Measurements from ENCODE around the gene RIPPLY1. TPM values are rescaled to one million over a fixed set of nuclear protein-coding genes. Genes with fewer than 3 reads are reported as not detected.

Gene RIPPLY1
- total RNA-seq, 1 experiment from 2014 or later, result 0.27 TPM

GRCh38 chrX:106921637-106922036, 18.5 kb upstream of the RIPPLY1 start:
- Histone ChIP-seq H3K9me2 (ENCODE audit: insufficient read depth) (no peaks in the 10 kb centered on the region), H3K9me3 (ENCODE audit: control insufficient read depth in 1 of 2, insufficient read depth in 1 of 2, low read depth in 1 of 2, low read length in 2 of 2) (no peaks in the 10 kb centered on the region), H3K4me3 (replicated peaks in 1 of 2; ENCODE audit: low read depth in 1 of 2, low read length in 2 of 2) (no peak overlapping the region), H3K36me3 (ENCODE audit: control insufficient read depth in 1 of 2, insufficient read depth in 2 of 2, low read length in 2 of 2) (no peaks in the 10 kb centered on the region), H3K4me1 (ENCODE audit: control insufficient read depth in 1 of 2, insufficient read depth in 2 of 2, low read length in 2 of 2) (peaks cover 28 to 33% of the 10 kb centered on the region in 2 experiments), H3K9ac (ENCODE audit: low read length) (no peak overlapping the region), H4K20me1 (ENCODE audit: insufficient read depth) (no peaks in the 10 kb centered on the region), H3K27ac (ENCODE audit: low read depth, low read length) (no peak overlapping the region), H3K4me2 (ENCODE audit: low read length) (no peak overlapping the region), H3K79me2 (ENCODE audit: insufficient read depth, low read length) (no peaks in the 10 kb centered on the region), H2AFZ (ENCODE audit: low read depth, low read length, poor library complexity, severe bottlenecking) (no peak overlapping the region), H3K27me3 (ENCODE audit: insufficient read depth, low read length) (no peaks in the 10 kb centered on the region)
- ChIA-PET POLR2A (no interaction called here), RAD21 (ENCODE audit: low non-redundant PET in 1 of 2, low total read pairs in 2 of 2, uncharacterized antibody in 2 of 2, unreplicated experiment in 2 of 2) (no interaction called here), CTCF (no interaction called here)
- no peak for TF ChIP-seq CEBPB (IDR thresholded peaks at IDR 0.05; ENCODE audit: low read depth)
- TF ChIP-seq POLR2A (IDR thresholded peaks at IDR 0.05; ENCODE audit: borderline replicate concordance, extremely low read depth, insufficient read depth, insufficient read length), result no peak
- no peak for TF ChIP-seq JUND (IDR thresholded peaks at IDR 0.05)
- no peak for TF ChIP-seq YY1 (IDR thresholded peaks at IDR 0.05; ENCODE audit: extremely low read depth, insufficient replicate concordance, low read depth, low read length)
- TF ChIP-seq SP1 (IDR thresholded peaks at IDR 0.05; ENCODE audit: low read depth), result no peak
- no peak for TF ChIP-seq EZH2 (IDR thresholded peaks at IDR 0.05)
- no peak for TF ChIP-seq RAD21 (IDR thresholded peaks at IDR 0.05; ENCODE audit: low read depth)
- TF ChIP-seq SRF (IDR thresholded peaks at IDR 0.05; ENCODE audit: low read depth), result no peak
- TF ChIP-seq, protein P1, sequence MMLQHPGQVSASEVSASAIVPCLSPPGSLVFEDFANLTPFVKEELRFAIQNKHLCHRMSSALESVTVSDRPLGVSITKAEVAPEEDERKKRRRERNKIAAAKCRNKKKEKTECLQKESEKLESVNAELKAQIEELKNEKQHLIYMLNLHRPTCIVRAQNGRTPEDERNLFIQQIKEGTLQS (IDR thresholded peaks at IDR 0.05), result no peak
- TF ChIP-seq, protein P2, sequence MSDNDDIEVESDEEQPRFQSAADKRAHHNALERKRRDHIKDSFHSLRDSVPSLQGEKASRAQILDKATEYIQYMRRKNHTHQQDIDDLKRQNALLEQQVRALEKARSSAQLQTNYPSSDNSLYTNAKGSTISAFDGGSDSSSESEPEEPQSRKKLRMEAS (IDR thresholded peaks at IDR 0.05), result no peak
- no peak for TF ChIP-seq TCF7L2 (IDR thresholded peaks at IDR 0.05; ENCODE audit: borderline replicate concordance, extremely low read depth, insufficient read depth, insufficient read length)
- no peak for TF ChIP-seq ZBTB33 (IDR thresholded peaks at IDR 0.05; ENCODE audit: extremely low read depth, insufficient replicate concordance, low read length)
- TF ChIP-seq CTCF (IDR thresholded peaks at IDR 0.05 in 2 of 3, conservative IDR thresholded peaks at IDR 0.05 in 1 of 3; ENCODE audit: borderline replicate concordance in 1 of 3, insufficient read depth in 1 of 3, low read depth in 2 of 3, low read length in 2 of 3), result no peak
- no peak for TF ChIP-seq ZFX (IDR thresholded peaks at IDR 0.05)
- no peak for TF ChIP-seq FOSL1 (IDR thresholded peaks at IDR 0.05; ENCODE audit: low read depth)
- no peak for TF ChIP-seq POLR2AphosphoS5 (IDR thresholded peaks at IDR 0.05; ENCODE audit: low read depth, low read length)
- no peak for TF ChIP-seq ZNF274 (IDR thresholded peaks at IDR 0.05; ENCODE audit: low read depth, low read length)
- TF ChIP-seq EGR1 (IDR thresholded peaks at IDR 0.05; ENCODE audit: low read depth), result no peak
- BruUV-seq (replicated peaks), result no TSS peak
- no peak for DNase-seq (ENCODE audit: low read depth, low spot score)
- intact Hi-C loops (cut with micrococcal nuclease), result no loop called here
- no peak for ATAC-seq

Data from HCT116 (cell line).